Tibial nerve (tissue), 4 donors: Measurements from ENCODE around the gene DTNBP1.

Source experiments
- CTCF ChIP-seq, 5 experiments: fragments of 200-600 bp in 3 of 5; fragments of 450-650 bp in 2 of 5; sonication (generic) in 3 of 5; IDR thresholded peaks; one replicate each; pipeline ENCODE4 v1.5.1; 2016 to 2019; ENCODE audit warnings: antibody characterized with exemption in 5 of 5, mild to moderate bottlenecking in 3 of 5, moderate library complexity in 2 of 5
- EP300 ChIP-seq, 2 donors: sonication (generic); formaldehyde crosslinking; IDR thresholded peaks; one replicate each; pipeline ENCODE4 v1.6.1; 2017; ENCODE audit warnings: antibody characterized with exemption in 2 of 2, mild to moderate bottlenecking in 1 of 2
- POLR2A ChIP-seq, 2 donors: fragments of 450-650 bp; IDR thresholded peaks; one replicate each; pipeline ENCODE4 v1.6.1; 2017; ENCODE audit warnings: antibody characterized with exemption in 2 of 2, mild to moderate bottlenecking in 2 of 2, moderate library complexity in 2 of 2

- TF ChIP-seq POLR2A (IDR thresholded peaks at IDR 0.05) = no peak
- no peak for TF ChIP-seq CTCF (IDR thresholded peaks at IDR 0.05)
- TF ChIP-seq EP300 (IDR thresholded peaks at IDR 0.05) = peak in 1 of 2 donors; percentile 6
Observed at GRCh38 chr6:15621203-15622044, 41.4 kb downstream of the DTNBP1 start.
